HG03521 (cell line): Measurements from ENCODE around the gene SLC1A2.

ENCODE experiments used
- ATAC-seq: cut with Tn5 transposase; IDR thresholded peaks from one replicate; pipeline ENCODE4 v1.9.1; 2021; ENCODE audit warnings: mild to moderate bottlenecking, moderate library complexity; ENCODE audit not compliant: unreplicated experiment

Gene SLC1A2

DNA sequence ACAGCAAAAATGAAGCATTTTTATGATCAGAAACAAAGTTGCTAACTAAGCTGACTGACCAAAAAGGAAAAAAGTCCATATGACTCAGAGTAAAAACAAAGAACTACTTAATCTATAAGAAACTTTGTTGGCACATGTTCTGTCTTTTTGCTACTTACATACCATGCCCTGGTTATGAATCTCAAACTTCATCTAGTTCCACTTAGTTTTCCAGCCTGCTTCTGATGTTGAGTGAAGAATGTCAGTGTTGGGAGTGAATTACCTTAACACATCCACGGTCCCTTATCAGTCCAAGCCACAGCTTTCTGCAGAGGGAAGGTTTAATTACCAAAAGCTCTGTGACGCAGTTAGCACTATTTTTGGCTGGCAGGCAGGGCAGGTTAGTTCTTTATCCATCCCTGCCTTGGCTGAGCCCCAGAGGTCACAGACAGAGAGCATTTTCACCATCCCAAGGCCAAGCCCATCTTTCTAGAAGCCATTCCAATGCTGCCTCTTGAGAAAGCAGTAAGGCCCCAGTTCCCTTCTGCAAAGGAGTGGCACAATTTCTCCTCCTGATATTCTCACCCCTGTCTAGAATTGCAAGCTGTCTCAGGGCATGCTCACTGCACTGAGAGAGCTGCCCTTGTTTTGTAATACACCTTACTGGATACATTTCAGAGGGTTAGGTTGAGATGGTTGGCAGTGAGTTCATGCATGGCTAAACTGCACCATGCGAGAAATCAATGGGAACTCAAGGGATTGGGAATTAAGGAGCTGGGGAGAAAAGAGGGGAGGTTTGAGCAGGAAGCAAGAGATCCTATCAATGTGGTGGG, 67.1 kb downstream of the SLC1A2 start:
- ATAC-seq: no peak

- no peak for ATAC-seq
These were observed 69.5 kb downstream of the SLC1A2 start for GRCh38 chr11:35349897-35350296.

DNA sequence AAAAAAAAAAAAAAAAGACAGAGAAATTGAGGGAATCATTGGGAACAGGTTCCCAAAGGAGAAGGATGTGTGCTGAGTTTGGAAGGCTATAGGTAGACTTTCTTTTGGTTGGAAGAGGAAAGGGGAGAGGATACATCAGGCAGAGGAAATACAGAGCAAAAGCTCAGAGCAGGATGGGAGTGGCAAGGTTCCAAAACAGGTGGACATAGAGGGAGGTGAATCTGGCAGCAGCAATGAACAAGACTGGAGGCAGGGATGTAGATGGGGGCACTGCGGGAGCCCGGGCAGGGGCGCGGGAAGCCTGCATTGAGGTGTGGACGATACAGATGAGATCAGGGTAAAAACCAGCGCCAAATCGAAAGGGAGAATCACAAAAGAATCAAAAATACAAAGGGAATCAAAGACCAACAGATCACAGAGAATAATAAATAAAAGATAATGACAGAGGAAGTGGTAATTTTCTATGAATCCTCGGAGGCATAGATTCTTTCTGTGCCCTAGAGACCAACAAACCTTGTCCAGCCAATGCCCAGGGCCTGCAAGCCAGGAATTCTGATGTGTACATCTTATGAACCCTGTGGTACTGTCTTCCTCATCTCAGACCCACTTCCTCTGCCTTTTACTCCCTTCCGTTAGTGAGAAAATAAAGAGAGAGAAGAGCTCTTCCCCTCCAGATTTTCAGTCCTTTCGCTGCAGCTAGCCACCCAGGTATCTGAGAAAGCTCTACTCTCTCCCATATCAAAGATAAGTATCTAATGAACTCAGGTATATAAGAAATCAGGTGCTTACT, 70.3 kb downstream of the SLC1A2 start:
- no peak for ATAC-seq

DNA sequence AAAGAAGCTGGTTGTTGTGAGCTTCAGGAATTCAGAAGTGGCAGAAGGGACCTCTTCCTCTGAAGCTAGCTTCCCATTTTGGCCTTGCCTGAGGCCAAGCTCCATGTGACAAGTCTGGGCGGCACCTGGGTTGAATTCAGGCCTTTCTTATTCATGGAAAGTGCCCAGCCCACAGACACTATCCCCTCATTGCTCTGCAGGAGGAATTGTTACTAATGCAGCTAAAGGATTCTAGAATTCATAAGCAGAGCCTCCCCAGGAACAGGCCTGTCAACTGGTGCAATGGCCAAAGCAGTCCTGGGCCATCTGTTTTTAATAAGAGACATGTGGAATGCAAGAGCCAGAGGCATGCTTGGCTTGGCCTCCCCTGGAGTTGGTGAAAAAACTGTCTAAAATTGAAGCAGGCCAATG, 71.4 kb downstream of the SLC1A2 start:
- ATAC-seq: no peak

DNA sequence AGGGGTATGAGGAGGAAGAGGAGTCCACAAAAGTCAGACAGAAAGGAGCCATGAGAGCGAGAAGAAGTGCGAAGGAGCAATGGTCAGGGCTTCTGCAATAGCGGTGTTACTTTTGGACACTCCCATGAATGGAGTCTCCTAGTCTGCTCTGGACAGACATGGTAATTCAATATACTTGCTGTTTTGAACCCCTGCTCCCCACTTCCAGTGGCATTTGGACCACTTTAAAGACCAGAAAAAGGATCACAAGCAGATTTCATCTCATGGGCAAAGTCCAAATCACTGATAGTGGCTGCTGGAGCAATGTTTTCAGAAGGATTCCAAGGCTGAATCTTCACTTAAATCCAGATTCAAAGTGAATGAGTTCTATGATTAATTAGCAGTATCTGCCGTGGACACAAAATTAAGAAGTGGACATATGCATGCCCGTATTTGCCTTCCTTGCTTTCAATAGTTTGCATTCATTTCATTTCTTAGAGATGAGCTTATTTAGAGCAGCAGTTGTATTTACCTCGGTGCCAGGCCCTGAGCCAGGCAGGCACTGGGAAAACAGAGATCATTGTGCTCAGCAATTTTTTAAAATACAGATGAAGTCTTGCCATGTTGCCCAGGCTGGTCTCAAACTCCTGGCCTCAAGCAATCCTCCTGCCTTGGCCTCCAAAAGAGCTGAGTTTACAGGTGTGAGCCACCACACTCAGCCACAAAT, 72.0 kb downstream of the SLC1A2 start:
- no peak for ATAC-seq

DNA sequence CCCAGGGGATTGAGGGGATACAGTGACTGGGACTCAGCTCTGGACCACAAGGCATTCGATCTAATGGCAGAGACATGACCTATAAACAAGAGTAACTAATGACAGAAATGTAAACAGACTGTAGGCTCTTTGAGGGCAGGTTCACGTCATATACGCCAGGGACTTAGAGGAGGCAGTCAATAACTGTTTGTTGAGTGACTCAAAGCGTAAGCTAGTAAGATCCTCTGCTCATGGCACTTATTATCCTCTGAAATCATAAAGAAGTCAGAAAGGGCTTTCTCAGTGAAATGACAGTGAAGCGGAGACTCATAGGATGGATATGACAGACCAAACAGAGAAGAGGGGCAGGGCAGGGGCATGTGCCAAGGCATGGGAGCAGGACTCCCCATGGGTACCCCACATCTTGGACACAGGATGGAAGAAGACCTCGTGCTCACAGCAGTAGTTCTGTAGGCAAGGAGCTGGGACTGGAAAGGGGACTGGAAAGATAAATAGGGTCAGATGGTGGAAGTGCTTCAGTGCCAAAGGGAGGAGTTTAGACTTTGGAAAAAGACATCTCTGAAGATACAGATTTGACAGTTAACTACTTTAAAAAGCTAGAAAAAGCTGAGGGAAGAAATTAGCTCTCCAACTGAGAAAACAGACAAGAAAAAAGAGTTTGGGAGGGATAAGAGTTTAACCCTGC, 72.7 kb downstream of the SLC1A2 start:
- no peak for ATAC-seq

DNA sequence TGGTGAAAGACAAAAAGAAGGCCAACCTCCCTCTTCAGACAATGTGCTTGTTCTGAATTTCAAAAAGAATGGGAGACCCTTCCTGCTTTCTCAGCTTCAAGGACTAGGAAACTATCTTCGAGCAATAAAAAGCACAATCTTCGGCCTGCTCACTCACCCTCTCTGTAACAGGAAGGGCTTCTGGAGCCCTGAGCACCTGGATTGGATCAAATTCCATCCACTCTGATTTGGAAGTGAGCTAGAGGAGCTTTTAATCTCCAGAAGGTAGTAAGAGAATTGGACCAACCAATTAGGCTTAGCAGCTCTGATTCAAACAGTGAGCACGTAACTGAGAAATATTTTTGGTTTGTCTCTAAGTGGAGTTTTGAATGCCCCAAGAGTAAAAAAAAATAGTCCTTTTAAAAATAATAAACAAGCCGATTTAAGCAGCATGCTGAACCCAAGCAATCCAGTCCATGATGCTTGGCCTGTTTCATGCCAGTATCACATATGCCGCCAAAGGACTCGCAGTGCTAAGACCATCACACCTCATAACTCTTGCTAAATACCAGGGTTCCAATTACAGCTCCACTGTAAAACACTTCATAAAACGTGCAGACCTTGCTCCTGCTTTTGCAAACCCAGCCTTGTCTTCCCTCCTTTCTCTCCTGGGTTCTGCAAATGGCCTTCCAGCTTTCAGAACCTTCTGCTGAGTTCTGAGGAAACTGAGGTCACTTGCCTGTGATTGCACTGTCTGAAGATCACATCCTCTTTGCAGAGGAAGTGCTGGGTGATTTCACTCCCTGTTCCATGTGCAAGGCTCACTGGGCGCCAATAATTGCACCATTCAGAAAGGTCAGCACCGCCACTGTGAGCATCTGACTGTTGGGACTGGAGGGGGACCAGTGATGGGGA, 74.4 kb downstream of the SLC1A2 start:
- ATAC-seq: no peak

DNA sequence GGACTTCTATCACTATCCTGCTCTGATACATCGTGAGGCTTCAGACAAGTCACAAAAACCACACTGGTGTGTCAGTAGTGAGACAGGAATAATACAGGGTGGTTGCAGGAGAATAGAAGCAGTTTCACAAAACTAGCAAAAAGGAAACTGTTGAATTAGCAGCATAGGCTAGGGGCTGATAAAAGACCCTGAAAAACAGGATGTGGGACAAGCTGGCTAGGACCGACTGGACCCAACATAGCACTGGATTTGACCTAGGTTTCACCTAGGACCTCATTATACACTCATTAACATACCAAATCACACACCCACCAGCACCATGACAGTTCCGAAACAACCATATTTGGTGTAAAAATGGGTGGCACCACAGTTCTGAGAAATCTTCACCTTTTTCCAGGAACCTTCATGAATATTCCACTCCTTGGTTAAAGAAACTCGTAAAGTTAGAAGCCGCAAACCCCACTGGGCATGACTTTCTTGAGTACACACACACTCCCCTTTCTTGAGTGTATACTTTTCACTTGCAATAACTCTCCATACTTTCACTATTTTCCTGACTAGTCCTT, 76.2 kb downstream of the SLC1A2 start:
- ATAC-seq: peak; percentile 50

GRCh38 chr11:35340715-35341114, 78.6 kb downstream of the SLC1A2 start:
- ATAC-seq: no peak

DNA sequence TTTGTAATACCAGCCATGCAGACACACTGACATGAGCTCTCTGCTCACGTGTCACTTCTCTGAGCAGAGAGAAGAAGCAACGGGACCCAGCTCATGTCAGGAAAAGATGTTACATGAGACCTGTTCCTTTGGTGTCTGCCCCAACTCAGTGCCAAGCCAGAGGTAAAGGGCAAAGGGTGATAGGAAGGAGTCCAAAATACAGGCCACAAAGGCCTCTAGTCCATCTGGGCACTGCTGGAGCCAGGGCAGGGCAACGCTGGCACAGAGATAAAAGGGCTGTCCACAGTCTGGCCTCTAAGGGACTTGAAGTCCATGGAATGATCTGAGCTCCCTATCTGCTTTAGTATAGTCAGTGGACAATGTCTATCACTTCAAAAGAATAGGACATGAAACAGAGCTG, 79.3 kb downstream of the SLC1A2 start:
- ATAC-seq: no peak

DNA sequence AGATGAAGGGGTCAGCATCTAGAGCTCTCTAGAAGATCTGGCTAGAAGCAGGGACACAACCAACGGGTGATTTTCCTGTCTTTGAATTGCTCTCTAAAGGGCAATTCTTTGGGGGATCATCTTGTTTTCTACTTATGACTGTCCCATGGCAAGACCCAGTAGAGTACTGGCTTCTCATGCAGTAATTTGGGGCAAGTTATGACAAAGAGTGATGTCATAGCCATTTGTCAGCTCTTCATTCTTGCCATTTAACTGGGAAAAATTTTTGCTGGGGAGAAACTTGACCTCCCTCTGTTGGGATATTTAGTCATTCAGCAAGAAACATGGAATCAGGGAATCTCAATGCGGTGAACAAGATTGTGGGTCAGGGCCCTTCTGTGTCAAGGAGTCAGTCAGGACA, 80.4 kb downstream of the SLC1A2 start:
- no peak for ATAC-seq

- ATAC-seq: no peak
These were observed 81.4 kb downstream of the SLC1A2 start for GRCh38 chr11:35337914-35338305.

DNA sequence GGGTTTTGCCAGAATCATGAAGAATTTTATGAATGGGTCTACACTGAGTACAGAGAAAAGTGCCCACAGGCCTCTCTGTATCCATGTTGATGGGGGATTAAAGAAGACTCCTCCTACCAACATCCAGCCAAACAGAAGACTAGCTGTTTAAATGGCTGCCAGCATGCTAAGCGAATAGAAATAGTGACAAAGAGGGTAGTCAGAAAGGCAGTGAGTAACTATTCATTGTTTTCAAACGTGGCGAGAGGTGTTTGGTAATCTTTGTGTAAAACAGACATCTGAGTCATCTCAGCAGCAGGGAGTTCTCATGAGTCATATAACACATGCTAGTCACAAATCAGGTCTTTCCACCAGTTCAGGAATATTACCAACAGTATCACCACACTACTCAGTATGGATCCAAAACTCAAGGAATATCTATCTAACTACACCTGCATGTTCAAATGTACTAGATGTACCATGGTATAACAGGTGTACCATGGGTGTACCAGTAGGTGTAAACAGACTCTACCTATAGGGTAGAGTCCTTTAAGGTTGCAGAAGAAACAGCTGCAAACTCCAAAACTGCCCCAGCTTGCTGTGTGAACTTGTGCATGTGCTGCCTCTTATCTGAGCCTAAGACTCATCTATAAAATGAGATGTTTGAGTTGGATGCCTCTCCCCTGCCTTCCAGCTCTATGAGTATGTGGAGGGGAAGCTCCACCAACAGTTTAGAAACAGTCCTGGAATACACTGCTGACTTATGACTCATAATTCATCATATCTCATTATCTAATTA, 82.0 kb downstream of the SLC1A2 start:
- ATAC-seq: no peak

GRCh38 chr11:35336726-35337125, 82.6 kb downstream of the SLC1A2 start:
- ATAC-seq: no peak

- no peak for ATAC-seq
These were observed 84.1 kb downstream of the SLC1A2 start for GRCh38 chr11:35335226-35335625.

DNA sequence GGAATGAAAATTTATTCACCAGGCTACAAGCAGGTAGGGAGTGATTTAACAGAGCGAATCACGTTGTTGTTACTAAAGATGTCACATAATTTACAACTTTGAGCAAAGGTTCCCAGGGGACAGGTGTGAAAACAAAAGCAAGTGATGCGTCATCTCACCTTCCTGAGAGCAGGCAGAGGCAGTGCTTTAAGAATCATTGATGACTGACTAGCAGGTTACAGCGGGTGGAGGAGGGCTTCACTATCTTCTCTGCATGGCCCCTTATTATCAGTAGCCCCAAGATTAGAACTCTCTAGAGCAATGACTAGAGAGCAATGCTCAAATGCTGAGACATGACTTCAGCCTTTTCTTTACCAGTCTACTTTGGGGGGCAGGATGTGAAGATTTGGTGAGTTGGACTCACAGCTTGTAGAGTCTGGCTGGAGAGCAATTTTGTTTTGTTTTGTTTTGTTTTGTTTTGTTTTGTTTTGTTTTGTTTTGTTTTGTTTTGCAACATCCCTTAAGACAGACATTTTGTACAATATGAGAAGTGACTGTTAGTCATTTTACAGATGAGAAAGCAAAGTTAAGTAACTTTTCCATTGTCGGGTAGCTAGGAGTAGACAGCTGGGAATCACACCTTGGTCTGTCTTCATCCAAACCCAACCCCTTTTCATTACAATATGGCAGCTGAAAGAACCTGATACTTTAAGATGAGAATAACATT, 84.8 kb downstream of the SLC1A2 start:
- ATAC-seq: peak; percentile 65

DNA sequence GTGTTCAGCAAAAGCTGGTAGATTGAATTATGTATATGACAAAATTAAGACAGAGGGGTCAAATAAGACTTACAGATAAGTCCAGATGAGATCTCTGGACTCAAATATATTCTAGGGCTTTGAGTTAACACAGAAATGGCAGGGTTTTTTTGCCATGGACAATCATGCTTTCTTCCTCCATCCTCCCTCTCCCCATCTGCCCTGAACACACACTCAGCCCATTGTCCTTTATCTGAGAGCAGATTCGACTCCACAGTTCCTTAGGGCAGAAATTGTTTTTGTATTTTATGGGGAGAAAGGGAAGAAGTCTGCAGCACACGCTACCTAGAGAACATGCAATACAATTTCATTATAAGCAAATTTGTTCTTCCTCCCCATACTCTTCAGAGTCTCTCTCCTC, 86.8 kb downstream of the SLC1A2 start:
- no peak for ATAC-seq

GRCh38 chr11:35330931-35331330, 88.4 kb downstream of the SLC1A2 start:
- no peak for ATAC-seq
